Fibroblast of lung (primary cell): ENCODE data around the gene CIB4. TPM values are rescaled to one million over a fixed set of nuclear protein-coding genes. Genes with fewer than 3 reads are reported as not detected.

Experiments
- polyA plus RNA-seq, 2 donors: library from polyadenylated mRNA; depleted of rRNA in 1 of 2; stranded (reverse) in 1 of 2; unstranded in 1 of 2; fragments of >200 nt; gene quantifications; 2 replicates each; pipeline ENCODE4 v1.2.1, GENCODE V29; 2011 to 2012; ENCODE audit warnings: missing spikeins in 1 of 2
- total RNA-seq: library from RNA; depleted of rRNA; stranded (reverse); fragments of >200 nt; gene quantifications from 2 replicates; pipeline ENCODE4 v1.2.1, GENCODE V29; 2014

The CIB4 gene
- total and polyA plus RNA-seq, 2 donors (not counting 1 experiment from before 2014, with no cell fraction given) = not detected

Other genes with a start within 250 kb of the CIB4 start
- under 0.01 and 0.26 TPM in 2 replicates for gene DRC1, start 239.4 kb downstream of the CIB4 start, total RNA-seq
- 0.10 and 0.14 TPM in 2 replicates for gene DRC1, start 239.4 kb downstream of the CIB4 start, polyA plus RNA-seq
- gene OTOF, start 163.2 kb downstream of the CIB4 start, total RNA-seq = not detected in 2 replicates
- gene OTOF, start 163.2 kb downstream of the CIB4 start, polyA plus RNA-seq = not detected in 2 replicates
- gene KCNK3, start 51.4 kb upstream of the CIB4 start, total RNA-seq = under 0.01 and 0.26 TPM in 2 replicates
- 0.01 TPM in 1 of 2 replicates, not detected in the other for gene KCNK3, start 51.4 kb upstream of the CIB4 start, polyA plus RNA-seq
- 61.4 and 65.5 TPM in 2 replicates for gene SLC35F6, start 122.9 kb upstream of the CIB4 start, total RNA-seq
- 35.2 and 50.0 TPM in 2 replicates for gene SLC35F6, start 122.9 kb upstream of the CIB4 start, polyA plus RNA-seq
- gene CENPA, start 144.7 kb upstream of the CIB4 start, total RNA-seq = 1.8 and 9.7 TPM in 2 replicates
- 6.1 and 21.2 TPM in 2 replicates for gene CENPA, start 144.7 kb upstream of the CIB4 start, polyA plus RNA-seq
- not detected in 2 replicates for gene DPYSL5, start 206.8 kb upstream of the CIB4 start, total RNA-seq
- gene DPYSL5, start 206.8 kb upstream of the CIB4 start, polyA plus RNA-seq = not detected in 2 replicates